Skeletal muscle satellite cell (primary cell): ENCODE data around the gene SUCO. TPM values are rescaled to one million over a fixed set of nuclear protein-coding genes. Genes with fewer than 3 reads are reported as not detected.

ENCODE experiments used
- H3K27me3 ChIP-seq: 2 replicates; pipeline ENCODE4 v1.7.0; 2013; ENCODE audit warnings: low read length; ENCODE audit not compliant: control insufficient read depth, insufficient read depth
- H3K36me3 ChIP-seq: 2 replicates; pipeline ENCODE4 v1.7.0; 2013; ENCODE audit warnings: mild to moderate bottlenecking, control low read depth, low read length; ENCODE audit not compliant: insufficient read depth
- H3K4me1 ChIP-seq: 2 replicates; pipeline ENCODE4 v1.7.0; 2013; ENCODE audit warnings: low read length; ENCODE audit not compliant: control insufficient read depth, insufficient read depth
- H3K4me2 ChIP-seq: 2 replicates; pipeline ENCODE4 v1.7.0; 2013; ENCODE audit warnings: mild to moderate bottlenecking, low read length
- H3K4me3 ChIP-seq: 2 replicates; pipeline ENCODE4 v1.7.0; 2013; ENCODE audit warnings: low read length
- H3K9ac ChIP-seq: 2 replicates; pipeline ENCODE4 v1.7.0; 2013; ENCODE audit warnings: mild to moderate bottlenecking, low read depth, low read length, moderate library complexity
- H3K9me3 ChIP-seq: replicated peaks from 2 replicates; pipeline ENCODE4 v1.7.0; 2013; ENCODE audit warnings: mild to moderate bottlenecking, control low read depth, low read length
- small RNA-seq: library from RNA; depleted of rRNA; stranded (forward); fragments of <200 nt; gene quantifications from one replicate; pipeline ENCODE3, GENCODE V24; 2012

The SUCO gene

GRCh38 chr1:172650474-172651193 is 117.7 kb downstream of the SUCO start:
- Histone ChIP-seq H3K4me2 (no peak overlapping the region), H3K4me1 (peaks cover 17% of the 10 kb centered on the region), H3K9ac (no peak overlapping the region), H3K36me3 (no peaks in the 10 kb centered on the region), H3K27me3 (no peaks in the 10 kb centered on the region), H3K9me3 (no peaks in the 10 kb centered on the region), H3K4me3 (no peak overlapping the region)

GRCh38 chr1:172653015-172653709 is 120.2 kb downstream of the SUCO start:
- Histone ChIP-seq H3K4me2 (no peak overlapping the region), H3K9ac (no peak overlapping the region)

GRCh38 chr1:172654535-172654934 is 121.6 kb downstream of the SUCO start:
- H3K4me1 ChIP-seq, result peaks cover 17% of the 10 kb centered on the region
- H3K9ac ChIP-seq, result no peak overlapping the region
- peak overlapping the region; percentile 44 for H3K4me2 ChIP-seq
- no peaks in the 10 kb centered on the region for H3K9me3 ChIP-seq
- no peak overlapping the region for H3K4me3 ChIP-seq
- H3K36me3 ChIP-seq, result no peaks in the 10 kb centered on the region
- H3K27me3 ChIP-seq, result no peaks in the 10 kb centered on the region

More at GRCh38 chr1:172653015-172653709, 120.2 kb downstream of the SUCO start:
- Histone ChIP-seq H3K36me3 (no peaks in the 10 kb centered on the region), H3K9me3 (no peaks in the 10 kb centered on the region), H3K27me3 (no peaks in the 10 kb centered on the region), H3K4me3 (no peak overlapping the region), H3K4me1 (peaks cover 17% of the 10 kb centered on the region)

- Histone ChIP-seq H3K4me2 (no peak overlapping the region), H3K4me3 (no peak overlapping the region), H3K9ac (no peak overlapping the region), H3K4me1 (peaks cover 17% of the 10 kb centered on the region), H3K36me3 (no peaks in the 10 kb centered on the region), H3K27me3 (no peaks in the 10 kb centered on the region), H3K9me3 (no peaks in the 10 kb centered on the region)
Measured at GRCh38 chr1:172656576-172656975, 123.6 kb downstream of the SUCO start.

GRCh38 chr1:172657586-172657985 is 124.6 kb downstream of the SUCO start:
- H3K9ac ChIP-seq, result no peak overlapping the region
- H3K4me2 ChIP-seq, result no peak overlapping the region
- no peaks in the 10 kb centered on the region for H3K36me3 ChIP-seq
- no peaks in the 10 kb centered on the region for H3K9me3 ChIP-seq
- no peaks in the 10 kb centered on the region for H3K27me3 ChIP-seq
- H3K4me1 ChIP-seq, result peaks cover 18% of the 10 kb centered on the region
- H3K4me3 ChIP-seq, result no peak overlapping the region

- Histone ChIP-seq H3K36me3 (no peaks in the 10 kb centered on the region), H3K27me3 (no peaks in the 10 kb centered on the region), H3K4me1 (peaks cover 17% of the 10 kb centered on the region), H3K9me3 (no peaks in the 10 kb centered on the region), H3K4me3 (no peak within 1 kb of the TSS), H3K9ac (no peak within 1 kb of the TSS), H3K4me2 (no peak within 1 kb of the TSS)
Measured at GRCh38 chr1:172658871-172659453, 126.0 kb downstream of the SUCO start, which contains the start of gene FASLG. FASLG (plus strand) TSS chr1:172659103; CDS start chr1:172659202, 99 bp downstream.

- peaks cover 5% of the 10 kb centered on the region for H3K4me1 ChIP-seq
- no peak overlapping the region for H3K4me3 ChIP-seq
- H3K27me3 ChIP-seq, result no peaks in the 10 kb centered on the region
- H3K9me3 ChIP-seq, result no peaks in the 10 kb centered on the region
- no peak overlapping the region for H3K9ac ChIP-seq
- no peak overlapping the region for H3K4me2 ChIP-seq
- no peaks in the 10 kb centered on the region for H3K36me3 ChIP-seq
Measured at GRCh38 chr1:172661107-172661506, 128.2 kb downstream of the SUCO start.

Small RNA genes lying within 50 kb of the gene (small RNA-seq; reads per million reads assigned to genes)
- gene RNU6-693P, result not detected
